Activated naive CD4-positive, alpha-beta T cell treated with anti-CD3 and anti-CD28 coated beads, Interleukin-2, amount 50 U/mL, for 16 hours (primary cell): ENCODE measurements around the gene GPRASP2.
A peak's percentile ranks its signal among the peaks of the same experiment; 100 is the strongest.
"Not testable (repeated sequence)": the region's sequence is repeated elsewhere in the genome, so short reads cannot be mapped to it uniquely, and the experiment has no call there.

ENCODE experiments used
- DNase-seq: peaks from one replicate; pipeline ENCODE4 v3.0.0-alpha.2; 2020

Gene GPRASP2

DNA sequence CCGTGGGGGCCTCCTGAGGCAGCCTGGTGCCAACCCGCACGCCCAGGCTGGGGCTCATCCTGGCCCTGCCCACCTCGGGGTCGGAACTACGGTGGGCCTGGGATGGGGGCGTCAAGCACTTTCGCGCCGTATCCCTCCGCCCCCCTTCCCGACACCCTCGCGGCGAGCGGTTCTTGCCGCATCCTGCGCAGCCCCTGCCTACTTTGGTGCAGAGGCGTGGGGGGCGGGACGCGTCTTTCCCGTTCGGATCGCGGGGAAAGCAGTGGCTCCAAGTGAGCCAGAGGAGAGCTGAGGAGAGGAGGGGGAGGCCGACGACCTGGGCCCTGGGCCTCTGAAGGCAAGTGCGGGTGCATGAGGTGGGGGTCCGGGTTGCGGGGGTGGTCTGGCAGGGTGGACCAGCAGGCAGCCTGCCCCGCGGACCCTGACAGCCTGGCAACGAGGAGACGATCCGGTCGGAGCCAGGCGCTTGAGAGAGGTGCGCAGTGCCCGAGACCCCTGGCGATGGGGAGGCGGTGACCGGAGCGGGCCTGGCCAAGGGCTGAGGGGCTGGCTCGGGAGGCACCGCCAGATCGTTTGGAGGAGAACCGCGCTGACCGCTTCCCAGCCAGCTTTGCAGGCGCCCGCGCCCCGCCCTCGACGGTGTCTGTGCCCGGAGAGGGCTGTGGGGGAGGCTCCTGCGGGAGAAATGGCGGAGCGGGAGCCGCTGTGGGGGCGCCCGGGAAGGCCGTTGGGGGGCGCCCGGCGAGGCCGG, at the start of gene GPRASP2:
Gene GPRASP2 (plus strand): TSS at position 233 of the 751 bp plus-strand sequence. CDS start 2,422 bp downstream, outside the sequence.
- DNase-seq = peak; percentile 20

DNA sequence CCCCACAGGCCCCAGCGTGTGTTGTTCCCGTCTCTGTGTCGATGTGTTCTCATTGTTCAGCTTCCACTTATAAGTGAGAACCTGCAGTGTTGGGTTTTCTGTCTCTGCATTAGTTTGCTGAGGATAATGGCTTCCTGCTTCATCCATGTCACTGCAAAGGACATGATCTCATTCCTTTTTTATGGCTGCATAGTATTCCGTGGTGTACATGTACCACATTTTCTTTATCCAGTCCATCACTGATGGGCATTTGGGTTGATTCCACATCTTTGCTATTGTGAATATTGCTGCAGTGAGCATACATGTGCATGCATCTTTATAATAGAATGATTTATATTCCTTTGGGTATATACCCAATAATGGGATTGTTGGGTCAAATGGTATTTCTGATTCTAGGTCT, 48.4 kb upstream of the GPRASP2 start:
- not testable (repeated sequence) for DNase-seq

DNA sequence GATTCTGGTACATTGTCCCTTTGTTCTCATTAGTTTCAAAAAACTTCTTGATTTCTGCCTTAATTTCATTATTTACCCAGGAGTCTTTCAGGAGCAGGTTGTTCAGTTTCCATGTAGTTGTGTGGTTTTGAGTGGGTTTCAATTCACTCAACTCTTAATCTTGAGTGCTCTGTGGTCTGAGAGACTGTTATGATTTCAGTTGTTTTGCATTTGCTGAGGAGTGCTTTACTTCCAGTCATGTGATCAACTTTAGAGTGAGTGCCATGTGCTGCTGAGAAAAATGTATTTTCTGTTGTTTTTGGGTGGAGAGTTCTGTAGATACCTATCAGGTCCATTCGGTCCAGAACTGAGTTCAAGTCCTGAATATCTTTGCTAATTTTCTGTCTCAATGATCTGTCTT, 45.2 kb upstream of the GPRASP2 start:
- not testable (repeated sequence) for DNase-seq

DNA sequence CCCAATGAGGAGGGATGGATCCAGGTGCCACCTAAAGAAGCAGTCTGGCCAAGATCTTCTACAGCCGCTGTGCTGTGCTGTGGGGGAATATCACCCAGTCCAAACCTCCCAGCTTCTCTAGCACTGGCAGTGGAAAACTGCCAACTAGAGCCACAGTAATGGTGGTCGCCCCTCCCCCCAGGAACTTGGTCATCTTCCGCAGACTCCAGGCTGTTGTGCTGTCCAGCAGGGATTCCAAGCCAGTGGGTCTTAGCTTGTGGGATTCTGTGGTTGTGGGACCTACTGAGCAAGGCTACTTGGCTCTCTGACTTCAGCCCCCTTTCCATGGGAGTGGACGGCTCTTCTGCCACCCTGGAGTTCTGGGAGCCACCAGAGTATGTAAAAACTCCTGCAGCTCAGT, 42.7 kb upstream of the GPRASP2 start:
- DNase-seq = no peak

DNA sequence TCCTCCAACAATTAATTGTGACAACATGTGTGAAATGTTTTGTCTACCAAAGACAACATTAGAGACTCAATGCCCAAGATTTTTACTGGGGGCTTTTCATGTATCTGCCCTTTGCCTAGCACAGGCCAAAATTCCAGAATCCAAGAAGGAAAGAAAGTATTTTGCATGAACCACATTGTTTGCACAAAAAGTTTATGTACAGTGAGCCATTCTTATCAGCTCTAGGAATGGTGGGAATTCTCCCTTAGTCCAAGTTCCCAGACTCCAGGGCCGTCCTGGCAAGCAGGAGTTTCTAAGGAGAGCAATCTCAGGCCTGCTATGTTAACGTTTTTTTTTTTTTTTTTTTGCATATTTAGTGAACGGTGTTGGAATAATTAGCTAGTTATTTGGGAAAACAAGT, 39.4 kb upstream of the GPRASP2 start:
- no peak for DNase-seq

DNA sequence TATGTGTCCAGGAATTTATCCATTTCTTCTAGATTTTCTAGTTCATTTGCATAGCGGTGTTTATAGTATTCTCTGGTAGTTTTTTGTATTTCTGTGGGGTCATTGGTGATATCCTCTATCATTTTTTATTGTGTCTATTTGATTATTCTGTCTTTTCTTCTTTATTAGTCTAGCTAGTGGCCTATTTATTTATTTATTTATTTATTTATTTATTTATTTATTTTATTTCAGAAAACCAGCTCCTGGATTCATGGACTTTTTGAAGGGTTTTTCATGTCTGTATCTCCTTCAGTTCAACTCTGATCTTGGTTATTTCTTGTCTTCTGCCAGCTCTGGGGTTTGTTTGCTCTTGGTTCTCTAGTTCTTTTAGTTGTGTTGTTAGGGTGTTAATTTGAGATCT, 34.8 kb upstream of the GPRASP2 start:
- DNase-seq = not testable (repeated sequence)

DNA sequence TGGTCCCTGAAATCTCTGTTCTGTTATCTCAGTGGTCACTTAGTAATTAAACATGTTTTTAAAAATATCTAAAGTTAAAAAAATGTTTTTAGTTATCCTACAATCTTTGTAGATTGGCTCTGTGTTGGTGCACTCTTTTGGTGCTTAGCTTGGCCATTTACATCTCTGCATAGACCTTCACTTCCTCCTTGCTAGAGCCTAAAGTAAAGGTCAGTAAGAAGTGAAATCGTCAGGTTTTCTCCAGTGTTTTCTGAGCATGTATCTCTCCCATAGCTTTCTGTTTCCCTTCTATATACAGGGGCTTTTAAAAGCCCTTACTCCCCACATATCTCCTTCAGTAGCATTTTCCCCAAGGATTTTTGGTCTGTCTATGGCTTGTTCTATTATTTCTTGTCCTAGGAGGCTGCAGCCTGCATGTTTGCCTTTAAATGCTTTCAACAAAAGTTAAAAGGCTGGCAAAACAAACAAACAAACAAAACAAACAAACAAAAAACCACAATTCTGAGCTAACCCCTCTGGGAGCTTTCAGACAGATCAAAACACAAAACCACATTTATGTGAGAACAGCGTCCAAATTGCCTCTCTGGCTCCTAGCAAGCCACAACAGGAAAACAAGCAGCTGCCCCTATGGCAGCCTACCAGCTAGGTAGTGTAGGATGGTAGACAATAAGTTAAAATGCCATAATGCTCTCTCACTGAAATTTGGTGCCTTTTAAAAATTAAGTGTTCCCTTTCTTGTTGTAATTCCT, 27.3 kb upstream of the GPRASP2 start:
- DNase-seq = no peak

DNA sequence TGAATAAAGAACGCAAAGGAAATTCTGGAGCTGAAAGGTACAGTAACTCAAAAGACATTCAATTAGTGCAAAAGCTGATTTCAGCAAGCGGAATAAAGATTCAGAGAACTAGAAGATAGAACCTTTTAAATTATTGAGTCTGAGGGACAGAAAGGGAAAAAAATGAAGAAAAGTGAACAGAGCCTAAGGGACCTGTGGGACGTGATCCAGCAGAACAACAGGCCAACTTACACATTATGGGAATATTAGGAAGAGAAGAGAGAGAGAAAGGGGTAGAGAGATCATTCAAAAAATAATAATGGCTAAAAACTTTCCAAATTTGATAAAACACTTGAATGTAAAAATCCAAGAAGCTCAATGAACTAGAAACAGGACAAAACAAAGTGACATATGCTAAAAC, 17.5 kb upstream of the GPRASP2 start:
- DNase-seq = no peak

DNA sequence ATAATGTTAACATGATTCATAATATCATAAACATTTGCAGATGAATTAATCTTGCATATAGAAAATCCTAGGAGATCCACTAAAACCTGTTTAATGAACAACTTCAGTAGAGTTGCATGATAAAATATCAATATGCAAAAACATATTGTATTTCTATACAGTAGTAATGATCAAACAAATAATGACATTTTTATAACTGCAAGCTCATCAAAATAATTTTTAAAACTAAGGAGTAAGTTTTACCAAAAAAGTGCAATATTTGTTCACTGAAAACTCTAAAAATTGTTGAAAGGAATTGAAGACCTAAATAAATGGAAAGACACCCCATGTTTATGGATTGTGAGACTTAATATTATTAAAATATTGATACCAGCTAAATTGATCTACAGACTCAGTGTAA, 15.9 kb upstream of the GPRASP2 start:
- no peak for DNase-seq

DNA sequence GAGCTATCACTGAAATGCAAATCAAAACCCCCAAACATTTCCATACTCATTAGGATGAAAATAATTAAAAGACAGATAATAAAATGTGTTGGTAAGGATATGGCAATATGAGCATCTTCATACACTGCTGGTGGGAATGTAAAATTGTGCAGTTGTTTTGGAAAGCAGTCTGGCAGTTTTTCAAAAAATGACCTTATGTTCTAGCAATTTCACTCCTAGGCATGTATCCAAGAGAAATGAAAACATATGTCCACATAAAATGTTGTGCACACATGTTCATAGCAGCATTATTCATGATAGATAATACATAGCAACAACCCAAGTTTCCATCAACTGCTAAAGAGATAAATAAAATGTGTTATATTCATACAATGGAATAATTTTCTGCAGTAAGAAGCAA, 14.8 kb upstream of the GPRASP2 start:
- no peak for DNase-seq

DNA sequence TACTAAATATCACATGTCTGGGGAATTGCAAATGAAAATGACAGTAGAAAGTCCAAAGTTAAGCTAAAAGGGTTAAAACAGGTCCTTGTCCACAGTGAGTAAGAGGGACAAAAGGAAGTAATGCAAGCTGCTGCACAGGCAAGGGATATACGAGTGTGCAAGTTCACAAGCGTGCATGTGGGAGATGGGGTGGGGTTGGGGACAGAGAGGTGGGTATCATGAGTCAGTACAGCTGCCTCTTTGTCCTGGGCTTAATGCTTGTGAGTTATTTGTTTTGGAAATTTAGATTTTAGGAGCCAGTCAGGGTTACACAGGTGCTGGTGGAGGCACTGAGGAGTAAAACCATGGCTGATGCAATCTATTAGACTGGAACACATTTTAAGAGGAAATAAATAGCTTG, 3.3 kb upstream of the GPRASP2 start:
- no peak for DNase-seq

DNA sequence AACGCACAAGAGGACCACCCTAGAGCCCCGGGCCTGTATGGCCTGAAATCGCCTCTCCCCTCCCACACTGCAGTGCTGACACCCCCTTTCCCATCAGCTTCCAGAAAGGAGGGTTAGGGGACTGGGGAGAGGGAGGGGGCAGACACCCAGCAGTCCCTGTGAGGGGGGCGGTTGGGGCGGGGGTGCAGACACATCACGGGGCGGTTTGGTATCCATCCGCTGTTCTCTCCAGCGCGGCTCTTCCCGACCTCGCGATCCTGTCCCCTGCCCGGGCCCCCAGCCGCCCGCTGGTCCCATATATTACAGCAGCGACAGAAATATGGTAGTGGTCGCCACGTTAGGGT, 404 bp upstream of the GPRASP2 start:
- no peak for DNase-seq

DNA sequence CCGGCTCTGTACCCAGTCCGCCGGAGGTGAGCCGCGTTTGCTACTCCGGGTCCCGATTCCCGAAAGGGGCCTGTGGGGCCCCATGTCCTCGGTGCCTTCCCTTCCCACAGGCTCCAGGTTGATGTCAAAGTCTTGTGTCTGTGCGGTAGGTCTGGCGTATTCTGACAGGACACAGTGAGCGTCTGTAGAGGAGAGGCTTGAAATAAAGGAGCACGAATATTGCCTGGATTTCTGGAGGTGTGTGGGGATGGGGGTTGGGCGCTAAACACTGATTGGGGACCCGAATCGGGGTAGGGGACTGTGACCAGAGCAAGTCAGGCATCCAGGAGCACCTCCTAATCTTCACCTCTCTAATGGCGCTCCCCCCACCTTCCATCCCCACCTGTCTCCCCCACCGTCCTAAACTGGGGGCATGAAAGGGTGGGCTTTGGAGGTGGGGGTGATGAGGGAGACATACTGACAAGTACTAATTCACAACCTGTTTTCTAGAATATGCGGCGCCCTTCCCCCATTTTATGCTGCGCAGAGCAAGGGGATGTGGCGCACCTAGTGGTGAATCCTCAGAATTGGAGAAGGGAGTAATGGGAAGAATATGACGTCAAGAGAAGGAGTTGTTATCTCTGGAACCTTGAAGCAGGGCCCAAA, 855 bp downstream of the GPRASP2 start:
- peak; percentile 11 for DNase-seq

DNA sequence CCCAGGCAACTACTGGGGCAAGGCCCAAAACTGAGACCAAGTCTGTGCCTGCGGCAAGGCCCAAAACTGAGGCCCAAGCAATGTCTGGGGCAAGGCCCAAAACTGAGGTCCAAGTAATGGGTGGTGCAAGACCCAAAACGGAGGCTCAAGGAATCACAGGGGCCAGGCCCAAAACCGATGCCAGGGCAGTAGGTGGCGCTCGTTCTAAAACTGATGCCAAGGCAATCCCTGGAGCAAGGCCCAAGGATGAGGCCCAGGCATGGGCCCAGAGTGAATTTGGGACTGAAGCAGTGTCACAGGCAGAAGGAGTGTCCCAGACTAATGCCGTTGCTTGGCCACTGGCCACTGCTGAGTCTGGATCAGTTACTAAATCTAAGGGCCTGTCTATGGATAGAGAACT, 2.7 kb downstream of the GPRASP2 start:
- no peak for DNase-seq

DNA sequence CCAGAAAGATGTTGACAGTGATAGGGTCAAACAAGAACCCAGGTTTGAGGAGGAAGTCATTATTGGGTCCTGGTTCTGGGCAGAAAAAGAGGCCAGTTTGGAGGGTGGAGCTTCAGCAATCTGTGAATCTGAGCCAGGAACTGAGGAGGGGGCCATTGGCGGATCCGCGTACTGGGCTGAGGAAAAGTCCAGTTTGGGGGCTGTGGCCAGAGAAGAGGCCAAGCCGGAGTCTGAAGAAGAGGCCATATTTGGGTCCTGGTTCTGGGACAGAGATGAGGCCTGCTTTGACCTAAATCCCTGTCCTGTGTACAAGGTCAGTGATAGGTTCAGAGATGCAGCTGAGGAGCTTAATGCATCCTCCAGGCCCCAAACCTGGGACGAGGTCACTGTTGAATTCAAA, 3.7 kb downstream of the GPRASP2 start:
- no peak for DNase-seq

DNA sequence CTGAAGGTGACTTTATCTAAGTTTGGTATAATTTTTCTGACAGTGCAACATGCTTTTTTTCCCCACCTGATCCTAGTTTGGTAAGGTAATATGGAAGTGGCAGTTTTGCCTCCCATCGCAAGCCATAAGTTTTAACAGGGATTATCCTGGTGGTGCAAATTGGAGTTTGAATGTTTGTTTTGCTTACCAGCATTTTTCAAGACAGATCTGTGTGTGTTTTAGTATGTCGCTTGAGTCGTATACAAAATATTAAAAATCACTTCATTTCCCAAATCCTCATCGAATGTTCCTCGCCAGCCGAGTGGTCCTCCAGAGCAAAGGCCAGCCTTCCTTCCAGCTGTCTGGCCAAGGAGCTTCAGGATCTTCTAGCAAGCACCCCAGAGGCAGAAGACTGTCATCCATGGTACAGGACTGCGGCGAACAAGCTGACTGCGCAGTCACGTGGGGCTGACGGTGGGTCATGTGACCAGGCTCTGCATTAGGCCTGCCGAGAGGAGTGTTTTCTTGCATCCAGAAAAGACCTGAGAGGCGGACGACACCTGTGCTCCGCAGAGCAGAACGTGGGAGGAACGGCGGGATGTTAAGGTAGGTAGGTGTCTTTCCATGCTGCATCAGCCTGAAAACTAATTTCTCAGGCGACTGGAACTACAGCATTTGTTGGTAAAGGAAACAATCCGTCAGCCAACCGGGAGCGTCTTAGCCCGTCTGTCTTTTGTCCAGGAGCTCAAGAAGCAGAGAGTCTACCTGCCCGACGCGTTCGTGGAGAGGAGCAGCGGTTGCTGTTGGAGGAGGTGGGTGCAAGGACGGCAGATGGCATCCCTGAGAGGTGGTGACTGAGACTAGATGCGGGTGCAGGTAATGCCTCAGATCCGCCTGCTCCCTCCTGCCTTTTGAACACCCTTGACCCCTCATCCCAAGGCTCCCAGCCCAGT, 8.3 kb downstream of the GPRASP2 start, which contains the start of gene GPRASP3:
Gene GPRASP3 (plus strand): TSS at position 507 of the 932 bp plus-strand sequence. CDS start 28,253 bp downstream, outside the sequence.
- peak; percentile 77 for DNase-seq

DNA sequence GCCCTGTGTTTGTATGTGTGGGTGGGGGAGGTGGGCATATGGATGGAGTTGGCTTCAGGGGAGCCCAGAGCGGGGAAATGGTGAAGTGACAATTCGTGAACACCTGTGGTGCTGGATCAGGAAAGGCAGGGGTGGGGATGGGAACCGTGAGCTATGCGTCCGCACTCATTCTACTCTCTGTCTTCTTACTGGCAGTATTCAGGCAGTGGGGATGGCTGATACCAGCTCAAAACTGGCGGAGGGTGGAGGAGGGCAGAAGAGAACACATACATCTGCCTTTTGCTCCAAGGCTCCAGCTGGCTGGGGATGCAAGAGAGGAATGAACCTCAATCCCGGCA, 8.9 kb downstream of the GPRASP2 start:
- not testable (repeated sequence) for DNase-seq

DNA sequence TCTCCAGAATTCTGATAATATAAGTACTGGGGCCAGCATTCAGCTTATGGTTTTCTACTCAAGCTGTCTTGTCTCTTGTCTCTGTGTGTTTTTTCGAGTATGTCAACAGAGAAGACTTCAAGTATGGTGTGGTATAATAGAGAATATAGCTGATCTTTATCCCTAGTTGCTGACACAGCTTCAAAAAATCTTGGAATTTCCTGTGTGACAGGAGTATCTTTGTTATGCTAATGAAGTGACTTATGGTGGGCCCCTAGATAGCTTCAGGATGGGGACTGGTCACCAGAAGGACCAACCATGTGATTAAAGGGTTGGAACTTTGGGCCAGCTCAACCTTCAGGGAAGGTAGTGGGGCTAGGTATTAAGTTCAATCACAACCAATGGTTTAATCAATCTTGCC, 11.2 kb downstream of the GPRASP2 start:
- DNase-seq = no peak

DNA sequence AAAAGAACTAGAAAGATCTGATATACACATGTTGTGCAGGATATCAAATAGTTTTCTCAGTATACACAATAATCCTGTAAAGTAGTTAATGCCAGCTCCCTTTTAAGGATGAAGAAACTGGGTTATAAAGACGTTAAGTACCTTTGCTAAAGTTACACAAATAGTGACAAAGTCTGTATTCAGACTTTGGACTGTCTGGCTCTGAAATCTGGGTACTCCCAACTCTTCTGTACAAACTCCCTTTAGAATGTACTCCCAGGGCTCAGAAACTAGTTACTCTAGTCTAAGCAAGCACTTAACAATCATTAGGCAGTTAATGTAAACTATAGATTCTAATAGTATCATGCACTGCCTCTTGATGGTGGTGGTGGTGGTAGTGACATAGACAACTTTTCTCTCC, 15.5 kb downstream of the GPRASP2 start:
- DNase-seq = no peak

DNA sequence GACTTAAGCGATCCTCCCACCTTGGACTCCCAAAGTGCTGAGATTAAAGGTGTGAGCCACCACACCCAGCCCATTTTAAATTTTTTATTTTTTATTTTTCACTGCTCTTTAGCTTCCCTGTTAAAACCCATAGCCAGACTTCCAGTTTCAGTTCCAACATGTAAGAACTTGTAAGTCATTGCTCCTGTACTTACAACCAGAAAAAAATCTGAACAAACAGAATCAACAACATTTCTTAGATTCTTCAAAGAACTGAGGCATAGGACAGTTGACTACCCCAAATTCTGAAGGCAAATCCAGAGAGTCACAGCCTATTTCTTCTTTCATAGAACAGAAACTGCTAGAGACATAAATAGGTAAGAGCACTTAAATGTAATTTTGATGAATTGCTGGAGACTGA, 16.4 kb downstream of the GPRASP2 start:
- DNase-seq = no peak

DNA sequence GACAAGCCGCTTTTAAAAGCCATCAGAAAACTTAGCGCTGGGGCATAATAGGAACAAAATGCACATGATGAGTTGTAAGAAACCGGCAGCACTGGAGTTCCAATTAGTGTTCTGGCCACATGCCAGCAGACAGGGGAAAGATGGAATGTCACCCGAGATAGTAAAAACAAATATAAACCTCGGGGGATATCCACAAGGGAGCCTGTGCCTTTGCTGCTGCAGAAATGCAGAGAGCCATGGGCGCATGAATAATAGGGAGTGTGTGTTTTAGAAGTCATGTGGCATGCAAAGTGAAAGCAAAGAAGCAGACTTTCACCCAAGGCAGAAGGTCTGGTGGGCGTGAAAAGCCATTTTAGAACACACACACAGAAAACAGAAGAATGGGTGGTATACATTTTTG, 27.4 kb downstream of the GPRASP2 start:
- no peak for DNase-seq

DNA sequence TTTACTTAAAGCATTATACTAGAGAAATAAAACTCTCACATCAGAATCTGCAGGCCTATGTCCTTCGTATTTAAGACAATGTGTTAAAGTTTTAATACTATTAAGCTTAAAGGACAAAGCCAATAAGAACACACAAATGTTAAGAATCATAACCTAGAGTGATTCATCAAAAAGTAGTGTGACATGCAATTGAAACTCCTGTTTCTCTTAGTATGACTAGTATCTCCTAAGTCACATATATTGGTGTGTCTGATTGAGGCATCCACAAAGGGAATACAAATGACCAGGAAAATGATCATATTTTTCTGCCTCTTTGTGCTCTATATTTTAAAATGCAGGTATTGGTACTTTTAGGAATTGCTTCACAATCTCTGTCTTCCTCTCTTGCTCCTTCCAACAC, 32.1 kb downstream of the GPRASP2 start:
- no peak for DNase-seq

DNA sequence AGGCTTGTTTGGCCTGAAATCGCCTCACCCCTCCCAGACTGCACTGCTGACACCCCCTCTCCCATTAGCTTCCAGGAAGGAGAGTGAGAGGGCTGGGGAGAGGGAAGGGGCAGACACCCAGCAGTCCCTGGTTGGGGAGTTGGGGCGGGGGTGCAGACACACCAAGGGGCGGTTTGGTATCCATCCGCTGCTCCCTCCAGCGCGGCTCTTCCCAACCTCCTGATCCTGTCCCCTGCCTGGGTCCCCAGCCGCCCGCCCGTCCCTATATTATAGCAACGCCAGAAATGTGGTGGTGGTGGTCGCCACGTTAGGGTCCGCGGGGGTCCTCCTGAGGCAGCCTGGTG, 33.2 kb downstream of the GPRASP2 start:
- no peak for DNase-seq
